ENCODE data around the gene CNTLN.
"Not testable (repeated sequence)": the region's sequence is repeated elsewhere in the genome, so short reads cannot be mapped to it uniquely, and the experiment has no call there.

Gene CNTLN

DNA sequence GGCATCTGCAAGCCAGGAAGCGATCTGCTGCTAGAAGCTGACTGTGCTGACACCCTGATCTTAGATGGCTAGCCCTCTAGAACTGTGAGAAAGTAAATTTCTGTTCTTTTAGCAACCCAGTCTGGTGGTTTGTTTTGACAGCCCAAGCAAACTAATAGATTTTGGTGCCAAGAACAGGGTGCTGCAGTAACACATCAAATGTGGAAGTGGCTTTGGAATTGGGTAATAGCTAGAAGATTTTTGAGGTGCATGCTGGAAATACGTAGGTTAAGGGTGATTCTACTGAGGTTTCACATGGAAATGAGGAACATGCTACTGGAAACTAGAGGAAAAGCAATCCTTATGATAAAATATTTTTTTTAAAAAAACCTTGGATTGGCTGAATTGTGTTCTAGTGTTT lies 290.5 kb downstream of the CNTLN start:
- H3K4me3 ChIP-seq (ENCODE audit: low read depth, low read length) = no peak overlapping the region
- DNase-seq (ENCODE audit: low read depth, low spot score) = no peak
- CTCF ChIA-PET = no interaction called here
- TF ChIP-seq, protein P1, sequence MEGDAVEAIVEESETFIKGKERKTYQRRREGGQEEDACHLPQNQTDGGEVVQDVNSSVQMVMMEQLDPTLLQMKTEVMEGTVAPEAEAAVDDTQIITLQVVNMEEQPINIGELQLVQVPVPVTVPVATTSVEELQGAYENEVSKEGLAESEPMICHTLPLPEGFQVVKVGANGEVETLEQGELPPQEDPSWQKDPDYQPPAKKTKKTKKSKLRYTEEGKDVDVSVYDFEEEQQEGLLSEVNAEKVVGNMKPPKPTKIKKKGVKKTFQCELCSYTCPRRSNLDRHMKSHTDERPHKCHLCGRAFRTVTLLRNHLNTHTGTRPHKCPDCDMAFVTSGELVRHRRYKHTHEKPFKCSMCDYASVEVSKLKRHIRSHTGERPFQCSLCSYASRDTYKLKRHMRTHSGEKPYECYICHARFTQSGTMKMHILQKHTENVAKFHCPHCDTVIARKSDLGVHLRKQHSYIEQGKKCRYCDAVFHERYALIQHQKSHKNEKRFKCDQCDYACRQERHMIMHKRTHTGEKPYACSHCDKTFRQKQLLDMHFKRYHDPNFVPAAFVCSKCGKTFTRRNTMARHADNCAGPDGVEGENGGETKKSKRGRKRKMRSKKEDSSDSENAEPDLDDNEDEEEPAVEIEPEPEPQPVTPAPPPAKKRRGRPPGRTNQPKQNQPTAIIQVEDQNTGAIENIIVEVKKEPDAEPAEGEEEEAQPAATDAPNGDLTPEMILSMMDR (IDR thresholded peaks at IDR 0.05; ENCODE audit: insufficient read depth, low read length, missing control alignments) = no peak
- POLR2A ChIA-PET = no interaction called here

DNA sequence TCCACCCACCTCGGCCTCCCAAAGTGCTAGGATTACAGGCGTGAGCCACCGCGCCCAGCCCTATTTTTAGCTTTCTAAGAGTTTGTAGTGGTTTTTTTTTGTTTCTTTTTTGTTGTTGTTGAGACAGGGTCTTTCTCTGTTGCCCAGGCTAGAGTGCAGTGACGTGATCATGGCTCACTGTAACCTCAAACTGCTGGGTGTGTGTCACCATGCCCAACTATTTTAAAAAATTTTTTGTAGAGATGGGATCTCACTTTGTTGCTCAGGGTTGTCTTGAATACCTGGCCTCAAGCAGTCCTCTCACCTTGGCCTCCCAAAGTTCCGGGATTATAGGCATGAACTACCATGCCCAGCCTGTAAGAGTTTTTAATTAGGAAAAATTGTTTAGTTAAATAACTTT lies 298.7 kb downstream of the CNTLN start:
- no peak overlapping the region for H3K4me3 ChIP-seq (ENCODE audit: low read depth, low read length)
- TF ChIP-seq, protein P1 (IDR thresholded peaks at IDR 0.05; ENCODE audit: insufficient read depth, low read length, missing control alignments) = no peak
- ChIA-PET POLR2A (no interaction called here), CTCF (interaction anchor here (0.7 to 1.4 kb wide), 2 partner anchors 30 to 31 kb away, joined by 3 to 6 read pairs; no protein-coding TSS in a partner anchor)
- no peak for DNase-seq (ENCODE audit: low read depth, low spot score)

DNA sequence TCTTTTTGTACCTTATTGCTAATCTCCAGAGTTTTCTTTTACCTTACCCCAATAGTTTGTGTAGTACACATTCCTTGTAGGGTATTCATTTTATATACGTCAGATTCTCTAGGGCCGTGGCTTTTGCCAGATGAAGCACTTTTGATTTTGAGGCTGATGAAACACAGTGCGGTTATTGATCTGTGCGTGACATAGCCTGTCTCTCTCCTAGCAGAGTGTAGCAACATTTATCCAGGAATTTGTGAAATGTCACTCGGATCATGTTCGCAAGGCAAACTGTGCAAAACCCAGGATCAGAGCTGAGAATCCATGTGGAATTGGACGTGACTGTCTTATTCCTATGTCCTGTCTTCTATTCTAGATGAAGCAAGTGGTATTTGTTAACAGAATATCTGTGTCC lies 302.0 kb downstream of the CNTLN start:
- no peak for DNase-seq (ENCODE audit: low read depth, low spot score)
- H3K4me3 ChIP-seq (ENCODE audit: low read depth, low read length) = no peak overlapping the region
- CTCF ChIA-PET = no interaction called here
- POLR2A ChIA-PET = no interaction called here
- TF ChIP-seq, protein P1 (IDR thresholded peaks at IDR 0.05; ENCODE audit: insufficient read depth, low read length, missing control alignments) = no peak

DNA sequence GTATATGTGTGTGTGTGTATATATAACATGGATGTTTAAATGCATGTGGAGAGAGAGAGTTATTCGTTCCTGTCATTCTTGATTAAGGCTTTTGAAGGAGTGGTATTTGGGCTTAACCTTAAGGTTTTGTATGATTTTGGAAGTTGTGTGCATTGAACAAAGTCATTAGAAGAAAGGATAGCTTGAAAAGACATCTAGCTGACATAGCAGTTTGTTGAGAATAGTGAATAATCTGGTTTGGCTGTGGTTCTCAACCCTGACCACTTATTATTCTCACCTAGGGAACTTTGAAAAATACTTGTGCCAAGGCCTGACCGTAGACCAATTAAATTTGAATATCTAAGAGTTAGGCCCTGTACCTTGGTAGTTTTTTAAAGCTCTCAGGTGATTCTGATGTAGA lies 303.0 kb downstream of the CNTLN start:
- no peak overlapping the region for H3K4me3 ChIP-seq (ENCODE audit: low read depth, low read length)
- no peak for DNase-seq (ENCODE audit: low read depth, low spot score)
- TF ChIP-seq, protein P1 (IDR thresholded peaks at IDR 0.05; ENCODE audit: insufficient read depth, low read length, missing control alignments) = no peak
- ChIA-PET CTCF (interaction anchor here (1.4 kb wide), 1 partner anchor 25 kb away, joined by 4 read pairs; no protein-coding TSS in a partner anchor), POLR2A (no interaction called here)

DNA sequence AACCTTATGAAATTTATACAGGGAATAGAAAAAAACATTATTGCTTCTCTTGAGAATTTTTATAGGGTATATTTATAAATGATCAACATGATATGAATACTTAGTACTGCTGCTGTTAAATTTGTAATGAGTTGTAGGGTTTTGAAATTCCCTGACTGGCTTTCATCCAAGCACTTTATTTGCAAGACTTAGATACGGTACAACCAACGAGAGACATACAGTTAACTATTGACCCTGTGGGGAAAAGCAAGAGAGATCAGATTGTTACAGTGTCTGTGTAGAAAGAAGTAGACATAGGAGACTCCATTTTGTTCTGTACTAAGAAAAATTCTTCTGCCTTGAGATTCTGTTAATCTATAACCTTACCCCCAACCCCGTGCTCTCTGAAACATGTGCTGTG lies 310.3 kb downstream of the CNTLN start:
- H3K4me3 ChIP-seq (ENCODE audit: low read depth, low read length); POLR2A ChIA-PET; CTCF ChIA-PET; DNase-seq (ENCODE audit: low read depth, low spot score): not testable (repeated sequence)

DNA sequence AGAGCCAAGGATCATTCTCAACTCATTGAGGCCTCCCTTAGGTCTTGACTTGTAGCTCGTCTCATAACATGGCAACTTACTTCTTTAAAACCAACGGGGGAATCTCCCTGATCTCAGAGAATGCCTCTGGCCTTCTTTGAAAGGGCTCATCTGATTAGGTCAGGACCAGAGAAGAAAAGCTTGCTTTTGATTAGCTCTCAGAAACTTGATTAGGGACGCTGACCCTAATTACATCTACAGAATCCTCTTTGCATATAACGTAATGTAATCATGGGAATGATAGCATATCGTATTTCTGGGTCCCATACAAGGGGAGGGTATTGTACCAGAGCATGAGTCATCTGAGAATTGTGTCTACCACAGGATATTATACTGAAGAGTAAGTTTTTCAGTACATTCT lies 318.9 kb downstream of the CNTLN start:
- ChIA-PET CTCF (interaction anchor here (1.4 to 1.5 kb wide), 2 partner anchors 9 to 391 kb away, joined by 5 to 7 read pairs; no protein-coding TSS in a partner anchor), POLR2A (no interaction called here)
- no peak for DNase-seq (ENCODE audit: low read depth, low spot score)
- H3K4me3 ChIP-seq (ENCODE audit: low read depth, low read length) = no peak overlapping the region
- TF ChIP-seq, protein P1 (IDR thresholded peaks at IDR 0.05; ENCODE audit: insufficient read depth, low read length, missing control alignments) = no peak

DNA sequence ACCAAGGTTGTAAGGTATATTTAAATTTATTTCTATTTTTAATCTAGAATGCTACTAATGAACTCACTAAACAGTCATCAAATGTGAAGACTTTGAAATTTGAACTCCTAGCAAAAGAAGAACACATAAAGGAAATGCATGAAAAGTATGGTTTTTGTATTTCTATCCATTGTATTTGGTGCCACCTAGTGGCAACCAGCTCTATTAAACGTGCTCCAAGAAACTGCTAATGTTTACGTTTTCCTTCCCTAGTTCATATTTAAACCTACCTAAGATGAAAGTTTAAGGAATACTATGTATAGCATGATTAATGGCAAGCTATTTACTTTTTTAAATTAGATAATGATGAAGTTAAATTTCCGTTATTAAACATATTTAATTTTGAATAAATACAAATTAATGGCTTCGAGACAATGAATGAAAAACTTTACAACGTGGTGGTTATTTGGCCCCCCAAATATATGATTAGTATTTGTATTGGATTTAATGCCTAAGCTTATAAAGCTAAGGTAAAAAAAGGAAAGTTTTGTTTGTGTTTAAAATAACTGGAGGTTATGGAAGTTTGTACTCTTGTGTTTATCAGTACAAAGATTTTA lies 328.1 kb downstream of the CNTLN start:
- POLR2A ChIA-PET = no interaction called here

More for the DNA sequence above, 328.1 kb downstream of the CNTLN start:
- TF ChIP-seq, protein P1 (IDR thresholded peaks at IDR 0.05; ENCODE audit: insufficient read depth, low read length, missing control alignments) = peak; percentile 45
- no peak overlapping the region for H3K4me3 ChIP-seq (ENCODE audit: low read depth, low read length)
- CTCF ChIA-PET = interaction anchor here (0.8 to 7.8 kb wide), 25 partner anchors 8 to 1716 kb away, joined by 3 to 101 read pairs (median 4); no protein-coding TSS in a partner anchor
- peak; percentile 16 for DNase-seq (ENCODE audit: low read depth, low spot score)
